GM18870 (cell line): ENCODE results near the gene SGF29.
"Not testable (repeated sequence)": the region's sequence is repeated elsewhere in the genome, so short reads cannot be mapped to it uniquely, and the experiment has no call there.

ENCODE experiments used
- ATAC-seq: cut with Tn5 transposase; IDR thresholded peaks from one replicate; pipeline ENCODE4 v1.9.1; 2021; ENCODE audit warnings: moderate library complexity; ENCODE audit not compliant: unreplicated experiment

The SGF29 gene

GRCh38 chr16:28609631-28610594, 56.2 kb downstream of the SGF29 start, which contains the start of gene SULT1A1:
Gene SULT1A1, minus strand, starts transcription at chr16:28610044. Its CDS starts 1,189 bp downstream, at chr16:28608855.
- no peak for ATAC-seq

GRCh38 chr16:28610595-28611191, 57.0 kb downstream of the SGF29 start:
- no peak for ATAC-seq

DNA sequence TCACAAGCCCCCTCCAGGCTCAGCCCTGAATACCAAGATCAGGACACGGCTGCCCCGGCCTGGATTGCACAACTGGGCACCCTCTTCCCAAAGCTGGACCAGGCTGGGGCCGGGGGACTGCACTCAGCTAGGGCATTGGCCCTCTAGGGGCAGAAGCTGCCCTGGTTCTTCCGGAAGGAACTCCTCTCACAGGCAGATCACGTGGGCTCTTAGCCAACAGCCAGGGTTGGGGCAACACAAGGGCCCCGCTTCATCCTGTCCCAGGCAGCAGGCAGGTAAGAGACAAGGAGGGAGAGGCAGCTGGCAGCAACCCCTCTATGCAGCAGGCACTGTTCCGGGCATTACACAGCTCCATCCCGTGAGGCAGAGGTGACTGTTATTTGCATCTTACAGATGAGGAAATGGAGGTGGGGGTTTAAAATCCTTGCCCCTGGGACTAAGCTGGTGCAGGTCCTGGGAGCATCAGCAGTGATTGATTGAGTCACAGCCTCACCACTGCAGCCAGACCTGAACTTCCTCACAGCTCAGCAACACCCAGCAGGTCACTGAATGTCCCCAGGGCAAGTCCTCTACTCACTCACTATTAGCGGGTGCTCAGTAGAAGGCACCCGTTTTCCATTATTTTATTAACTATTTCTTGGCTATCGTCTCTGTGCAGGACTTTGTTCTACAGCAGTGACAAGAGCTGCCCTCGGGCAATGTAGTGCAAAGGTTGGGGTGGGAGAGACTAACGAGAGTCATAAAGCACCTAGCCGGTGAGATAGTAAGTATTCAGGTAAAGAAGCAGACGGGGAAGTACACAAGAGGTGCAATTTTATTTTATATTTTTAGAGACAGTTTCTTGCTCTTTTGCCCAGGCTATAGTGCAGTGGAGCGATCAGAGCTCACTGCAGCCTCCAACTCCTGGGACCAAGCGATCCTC, 58.9 kb downstream of the SGF29 start:
- not testable (repeated sequence) for ATAC-seq

- ATAC-seq: not testable (repeated sequence)
Observed at GRCh38 chr16:28613912-28614311, 60.2 kb downstream of the SGF29 start.

- ATAC-seq: not testable (repeated sequence)
Observed at GRCh38 chr16:28614561-28614960, 60.8 kb downstream of the SGF29 start.

- not testable (repeated sequence) for ATAC-seq
Observed at GRCh38 chr16:28615486-28616223, 61.9 kb downstream of the SGF29 start.

- ATAC-seq: not testable (repeated sequence)
Observed at GRCh38 chr16:28616224-28616577, 62.5 kb downstream of the SGF29 start.

DNA sequence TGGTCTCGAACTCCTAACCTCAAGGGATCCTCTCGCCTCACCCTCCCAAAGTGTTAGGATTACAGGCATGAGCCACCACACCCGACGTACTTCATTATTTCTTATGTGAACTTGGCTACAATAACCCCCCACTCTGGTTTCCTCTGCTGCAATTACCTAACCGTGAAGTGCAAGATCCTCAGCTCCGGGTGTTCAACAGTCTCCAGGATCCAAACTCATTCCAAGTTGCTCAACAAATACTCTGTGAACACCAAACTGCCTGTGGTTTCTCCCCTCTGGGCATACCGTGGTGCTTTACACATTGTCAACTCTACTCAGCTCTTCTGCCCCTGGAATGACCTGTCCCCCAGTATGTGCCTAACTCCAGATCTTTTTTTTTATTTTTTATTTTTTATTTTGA, 62.9 kb downstream of the SGF29 start:
- ATAC-seq: no peak

GRCh38 chr16:28617874-28618273, 64.2 kb downstream of the SGF29 start:
- no peak for ATAC-seq

DNA sequence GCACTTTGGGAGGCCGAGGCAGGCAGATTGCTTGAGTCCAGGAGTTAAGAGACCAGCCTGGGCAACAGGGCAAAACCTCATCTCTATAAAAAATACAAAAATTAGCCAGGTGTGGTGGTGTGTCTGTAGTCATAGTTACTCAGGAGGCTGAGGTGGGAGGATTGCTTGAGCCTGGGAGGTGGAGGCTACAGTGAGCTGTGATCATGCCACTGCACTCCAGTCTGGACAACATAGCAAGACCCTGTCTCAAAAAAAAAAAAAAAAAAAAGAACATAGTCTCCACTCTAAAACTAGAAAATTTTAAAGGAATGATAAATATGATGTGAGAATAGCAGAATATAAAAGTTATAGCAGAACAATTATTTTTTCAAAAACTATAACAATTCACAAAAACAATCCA, 66.6 kb downstream of the SGF29 start:
- ATAC-seq: not testable (repeated sequence)

DNA sequence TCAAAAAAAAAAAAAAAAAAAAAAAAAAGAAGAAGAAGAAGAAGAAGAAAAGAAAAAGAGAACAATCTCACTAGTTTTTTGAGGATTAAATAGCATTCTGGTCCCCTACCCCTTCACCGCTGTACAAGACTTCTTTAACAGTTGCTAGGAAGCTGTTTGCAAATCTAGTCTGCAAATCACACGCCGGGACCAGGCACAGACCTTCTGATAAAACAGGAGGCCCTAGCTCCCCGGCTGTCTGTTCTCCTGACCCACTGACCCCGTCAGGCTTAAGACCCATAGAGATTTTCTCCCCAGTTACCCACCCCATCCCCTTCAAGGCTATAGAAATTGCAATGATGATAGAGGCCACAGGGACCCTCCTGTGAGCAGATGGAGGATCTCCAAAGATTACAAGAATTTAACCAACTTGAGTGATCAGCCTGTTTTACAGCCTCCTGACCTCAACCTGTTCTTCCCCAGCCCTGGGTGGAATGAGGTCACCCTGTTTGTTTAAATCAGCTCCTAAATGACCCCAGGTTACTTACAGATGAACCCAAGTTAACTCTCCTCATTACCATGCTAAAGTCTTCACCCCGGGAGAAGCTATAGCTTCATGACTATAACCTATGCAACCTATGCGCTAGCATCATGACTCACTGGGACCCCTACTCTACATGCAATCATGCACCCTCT, 67.9 kb downstream of the SGF29 start:
- no peak for ATAC-seq

- ATAC-seq: not testable (repeated sequence)
Observed at GRCh38 chr16:28622532-28623171, 68.9 kb downstream of the SGF29 start.

GRCh38 chr16:28623172-28623711, 69.5 kb downstream of the SGF29 start:
- ATAC-seq: no peak

DNA sequence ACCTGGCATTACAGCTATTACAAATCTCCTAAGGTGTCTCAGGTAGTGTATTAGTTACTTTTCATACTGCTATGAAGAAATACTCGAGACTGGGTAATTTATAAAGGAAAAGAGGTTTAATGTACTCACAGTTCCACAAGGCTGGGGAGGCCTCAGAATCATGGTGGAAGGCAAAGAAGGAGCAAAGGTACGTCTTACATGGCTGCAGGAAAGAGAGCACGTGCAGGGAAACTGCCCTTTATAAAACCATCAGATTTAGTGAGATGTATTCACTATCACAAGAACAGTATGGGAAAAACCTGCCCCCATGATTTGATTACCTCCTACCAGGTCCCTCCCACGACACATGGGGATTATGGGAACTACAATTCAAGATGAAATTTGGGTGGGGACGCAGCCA, 77.2 kb downstream of the SGF29 start:
- ATAC-seq: not testable (repeated sequence)

- ATAC-seq: not testable (repeated sequence)
Observed at GRCh38 chr16:28636093-28636823, 82.5 kb downstream of the SGF29 start.

DNA sequence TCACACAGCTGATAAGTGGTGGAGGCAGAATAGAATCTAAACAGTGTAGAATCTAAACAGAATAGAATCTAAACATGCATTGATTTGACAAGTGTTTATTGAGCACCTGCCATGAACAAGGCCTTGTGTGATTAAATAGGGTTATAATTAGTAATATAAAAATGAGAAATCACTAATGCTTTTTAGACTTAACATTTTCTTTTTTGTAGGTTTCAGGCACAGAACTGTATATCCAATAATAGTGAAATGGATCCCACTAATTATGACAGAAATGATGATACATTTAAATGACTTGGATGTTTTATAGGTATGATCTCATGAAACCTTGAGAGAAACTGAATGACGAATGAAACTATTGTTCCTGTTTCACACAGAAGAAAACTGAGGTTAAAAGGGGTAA, 84.0 kb downstream of the SGF29 start, which contains the start of gene NPIPB8:
NPIPB8 (plus strand) TSS at position 301 of the 400 bp plus-strand sequence. CDS start 296 bp downstream, outside the sequence.
- not testable (repeated sequence) for ATAC-seq

DNA sequence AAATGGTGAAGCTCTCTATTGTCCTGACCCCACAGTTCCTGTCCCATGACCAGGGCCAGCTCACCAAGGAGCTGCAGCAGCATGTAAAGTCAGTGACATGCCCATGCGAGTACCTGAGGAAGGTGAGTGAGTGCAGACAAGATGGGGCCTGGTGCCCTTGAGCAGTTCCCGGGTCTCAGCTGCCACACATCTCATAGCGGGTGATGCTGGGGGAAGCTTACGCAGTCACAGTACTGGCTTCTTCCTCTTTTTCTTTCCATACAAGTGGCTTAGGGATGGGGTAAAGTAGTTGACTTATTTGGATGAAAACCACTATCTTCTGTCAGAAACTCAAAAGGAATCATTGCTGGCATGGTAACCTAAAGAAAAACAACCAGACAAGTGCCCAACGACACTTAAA, 84.6 kb downstream of the SGF29 start:
- ATAC-seq: not testable (repeated sequence)

DNA sequence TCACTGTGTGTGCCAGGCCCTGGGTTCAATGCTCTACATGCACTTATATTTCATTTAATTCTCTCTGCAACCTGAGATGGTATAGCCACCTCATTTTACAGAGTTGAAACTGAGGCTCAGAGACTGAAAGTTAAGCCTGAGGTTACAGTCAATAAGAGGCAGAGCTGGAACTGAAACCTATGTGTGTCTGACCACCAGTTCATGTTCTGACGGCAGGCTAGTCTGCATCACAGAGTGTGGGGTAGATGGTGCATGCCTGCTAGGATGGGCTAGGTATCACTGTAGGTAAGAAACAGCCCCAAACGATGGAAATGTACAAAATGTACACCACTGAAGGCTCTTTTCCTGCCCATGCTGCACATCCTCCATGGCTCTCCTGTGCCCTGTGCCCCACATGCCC, 86.2 kb downstream of the SGF29 start:
- not testable (repeated sequence) for ATAC-seq
